Endothelial cell of umbilical vein (primary cell): ENCODE results near the gene OR52E1. TPM values are rescaled to one million over a fixed set of nuclear protein-coding genes. Genes with fewer than 3 reads are reported as not detected.

ENCODE experiments used
- BruUV-seq: library from RNA; stranded (reverse); fragments of 400-500 nt; replicated peaks from 2 replicates; lab custom pipeline; 2021; lab: Mats Ljungman, UMichigan
- CTCF ChIA-PET: fragments of 300-600, 350-600 bp; sonication (Branson Sonifier 250); formaldehyde crosslinking; loops from one replicate; lab custom pipeline; 2021; ENCODE audit warnings: antibody characterized with exemption, inconsistent platforms; lab: Charles Lee
- POLR2A ChIA-PET: fragments of 300-600, 350-600 bp; sonication (Branson Sonifier 250); formaldehyde crosslinking; loops from one replicate; lab custom pipeline; 2021; ENCODE audit warnings: antibody characterized with exemption, inconsistent platforms; lab: Charles Lee
- DNase-seq: peaks from one replicate; pipeline ENCODE4 v3.0.0-alpha.2; 2011; ENCODE audit warnings: low read depth, low spot score
- FAIRE-seq: peaks from 2 replicates; lab custom pipeline; 2011; peaks lifted over from hg19 to GRCh38; lab: Jason Lieb, UNC
- H2AFZ ChIP-seq: 2 replicates; pipeline ENCODE4 v1.6.0; 2012; ENCODE audit warnings: low read depth, low read length, control low read depth, inconsistent platforms
- H3K27ac ChIP-seq: 2 replicates; pipeline ENCODE4 v1.5.1; 2011; ENCODE audit warnings: low read depth, mild to moderate bottlenecking, control low read depth, low read length, moderate library complexity; ENCODE audit not compliant: insufficient read depth
- H3K27me3 ChIP-seq, 2 experiments: 2 replicates each; pipeline versions ENCODE4 v1.6.0 to v1.6.1; 2011; ENCODE audit warnings: low read length in 2 of 2, mixed read lengths in 1 of 2; ENCODE audit not compliant: control insufficient read depth in 2 of 2, insufficient read depth in 2 of 2
- H3K36me3 ChIP-seq, 2 experiments: 2 replicates in 1 of 2; 3 replicates in 1 of 2; pipeline ENCODE4 v1.5.1; 2011; ENCODE audit warnings: low read length in 2 of 2, mild to moderate bottlenecking in 1 of 2, moderate library complexity in 1 of 2; ENCODE audit not compliant: control insufficient read depth in 2 of 2, insufficient read depth in 2 of 2; ENCODE audit errors: extremely low read depth in 1 of 2
- H3K4me1 ChIP-seq: 3 replicates; pipeline ENCODE4 v1.5.1; 2011; ENCODE audit warnings: mild to moderate bottlenecking, low read length; ENCODE audit not compliant: control insufficient read depth, insufficient read depth; ENCODE audit errors: extremely low read depth
- H3K4me2 ChIP-seq: 2 replicates; pipeline ENCODE4 v1.6.1; 2011; ENCODE audit warnings: low read length, control low read depth, mixed read lengths; ENCODE audit not compliant: insufficient read depth
- H3K4me3 ChIP-seq, 3 experiments: fragments of 200-600 bp in 1 of 3; sonication (generic), shearing (Covaris generic) in 1 of 3; replicated peaks in 1 of 3; 2 replicates each; pipeline ENCODE4 v1.5.1; 2011 to 2016; ENCODE audit warnings: control low read depth in 3 of 3, low read length in 3 of 3, mild to moderate bottlenecking in 2 of 3, inconsistent platforms in 1 of 3, low read depth in 1 of 3, moderate library complexity in 1 of 3; ENCODE audit not compliant: insufficient read depth in 1 of 3
- H3K79me2 ChIP-seq: 2 replicates; pipeline ENCODE4 v1.6.0; 2012; ENCODE audit warnings: low read length, inconsistent platforms; ENCODE audit not compliant: control insufficient read depth, insufficient read depth
- H3K9ac ChIP-seq: replicated peaks from 2 replicates; pipeline ENCODE3; 2011; ENCODE audit warnings: low read length, control low read depth; ENCODE audit not compliant: insufficient read depth; ENCODE audit errors: extremely low read depth
- H3K9me1 ChIP-seq: replicated peaks from 3 replicates; pipeline ENCODE4 v1.6.0; 2011; ENCODE audit warnings: mild to moderate bottlenecking, low read length; ENCODE audit not compliant: control insufficient read depth, insufficient read depth; ENCODE audit errors: extremely low read depth
- H3K9me3 ChIP-seq: replicated peaks from 2 replicates; pipeline ENCODE4 v1.5.1; 2012; ENCODE audit warnings: low read length, inconsistent platforms; ENCODE audit not compliant: control insufficient read depth, insufficient read depth
- H4K20me1 ChIP-seq: replicated peaks from 2 replicates; pipeline ENCODE3; 2011; ENCODE audit warnings: mild to moderate bottlenecking, low read length; ENCODE audit not compliant: control insufficient read depth, insufficient read depth; ENCODE audit errors: extremely low read depth
- CTCF ChIP-seq, 2 donors: IDR thresholded peaks; 1 replicate in 1 of 2; 2 replicates in 1 of 2; pipeline ENCODE4 v1.5.1; 2011; ENCODE audit warnings: low read length in 2 of 2, mild to moderate bottlenecking in 2 of 2, moderate library complexity in 2 of 2, control low read depth in 1 of 2, inconsistent platforms in 1 of 2, low read depth in 1 of 2; ENCODE audit not compliant: insufficient read depth in 1 of 2; ENCODE audit errors: extremely low read depth in 1 of 2
- EZH2 ChIP-seq: IDR thresholded peaks from 2 replicates; pipeline ENCODE4 v1.6.1; 2012; ENCODE audit warnings: borderline replicate concordance, low read depth, mild to moderate bottlenecking, moderate library complexity, low read length, inconsistent platforms; ENCODE audit not compliant: severe bottlenecking
- FOS ChIP-seq: IDR thresholded peaks from 2 replicates; pipeline ENCODE4 v1.6.1; 2011; ENCODE audit warnings: mild to moderate bottlenecking, low read length, moderate library complexity, borderline replicate concordance; ENCODE audit not compliant: insufficient read depth
- GATA2 ChIP-seq: IDR thresholded peaks from 2 replicates; pipeline ENCODE4 v1.7.0; 2011; ENCODE audit warnings: low read depth, mild to moderate bottlenecking, moderate library complexity, mixed read lengths, low read length; ENCODE audit not compliant: insufficient read length, insufficient read depth
- JUN ChIP-seq: IDR thresholded peaks from 2 replicates; pipeline ENCODE4 v1.6.1; 2011; ENCODE audit warnings: borderline replicate concordance, low read depth; ENCODE audit not compliant: insufficient read length, insufficient read depth
- MYC ChIP-seq: IDR thresholded peaks from one replicate; pipeline ENCODE4 v1.6.1; 2011; ENCODE audit warnings: mild to moderate bottlenecking, low read depth, low read length
- POLR2A ChIP-seq: IDR thresholded peaks from 2 replicates; pipeline ENCODE4 v1.6.1; 2012; ENCODE audit warnings: low read depth, mild to moderate bottlenecking, control low read depth, low read length
- dilution Hi-C: fragments of 300-500 bp; cut with MboI; formaldehyde crosslinking; loops from one replicate; pipeline ENCODE4 v1.15.0; 2019; ENCODE audit warnings: low sequenced_read_pairs; ENCODE audit not compliant: extremely low pct_ligation_motif_present
- intact Hi-C: fragments of 100-400 bp; cut with micrococcal nuclease; formaldehyde crosslinking; loops from one replicate; pipeline ENCODE4 v1.10.0; 2022
- polyA plus RNA-seq, 4 experiments: library from polyadenylated mRNA; depleted of rRNA in 3 of 4; stranded (reverse) in 3 of 4; unstranded in 1 of 4; fragments of >200 nt; gene quantifications; 2 replicates each; pipeline versions ENCODE4 v1.2.1 to v1.2.3, GENCODE V29; 2011 to 2012; ENCODE audit warnings: missing spikeins in 1 of 4
- total RNA-seq: library from RNA; stranded (reverse); gene quantifications from 2 replicates; pipeline ENCODE4 v1.2.3, GENCODE V29; 2021
- TF ChIP-seq, protein P1 (sequence below): IDR thresholded peaks from 2 replicates; pipeline ENCODE4 v1.6.1; 2011; ENCODE audit not compliant: insufficient read depth, insufficient read length

The OR52E1 gene
- total and polyA plus RNA-seq, 2 donors (not counting 3 experiments of a cell fraction or from before 2014, with no cell fraction given) = not detected

GRCh38 chr11:5081405-5081804, 12.0 kb downstream of the OR52E1 start:
- Histone ChIP-seq H3K79me2 (no peaks in the 10 kb centered on the region), H3K27ac (no peak overlapping the region), H3K36me3 (no peaks in the 10 kb centered on the region), H3K9me1 (no peaks in the 10 kb centered on the region), H4K20me1 (no peaks in the 10 kb centered on the region), H3K4me1 (no peaks in the 10 kb centered on the region), H3K9ac (no peak overlapping the region), H3K4me2 (no peak overlapping the region), H3K27me3 (peaks cover 0 to 2% of the 10 kb centered on the region in 2 experiments), H3K4me3 (no peak overlapping the region), H3K9me3 (no peaks in the 10 kb centered on the region), H2AFZ (no peak overlapping the region)
- ChIA-PET CTCF (no interaction called here), POLR2A (no interaction called here)
- no peak for FAIRE-seq
- intact Hi-C loops = no loop called here
- no TSS peak for BruUV-seq
- DNase-seq = no peak
- dilution Hi-C loops = no loop called here
- TF ChIP-seq FOS = no peak
- no peak for TF ChIP-seq MYC
- no peak for TF ChIP-seq EZH2
- no peak for TF ChIP-seq JUN
- no peak for TF ChIP-seq POLR2A
- no peak for TF ChIP-seq GATA2
- TF ChIP-seq, protein P1, sequence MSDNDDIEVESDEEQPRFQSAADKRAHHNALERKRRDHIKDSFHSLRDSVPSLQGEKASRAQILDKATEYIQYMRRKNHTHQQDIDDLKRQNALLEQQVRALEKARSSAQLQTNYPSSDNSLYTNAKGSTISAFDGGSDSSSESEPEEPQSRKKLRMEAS = no peak

GRCh38 chr11:5083602-5084001, 14.2 kb downstream of the OR52E1 start:
- Histone ChIP-seq H2AFZ (no peak overlapping the region), H3K9me1 (no peaks in the 10 kb centered on the region), H3K4me3 (no peak overlapping the region), H3K4me2 (no peak overlapping the region), H3K9ac (no peak overlapping the region), H3K27ac (no peak overlapping the region), H3K79me2 (no peaks in the 10 kb centered on the region), H3K9me3 (no peaks in the 10 kb centered on the region), H3K27me3 (peaks cover 0 to 2% of the 10 kb centered on the region in 2 experiments), H3K36me3 (no peaks in the 10 kb centered on the region), H4K20me1 (no peaks in the 10 kb centered on the region), H3K4me1 (no peaks in the 10 kb centered on the region)
- no peak for DNase-seq
- no TSS peak for BruUV-seq
- FAIRE-seq = no peak
- ChIA-PET POLR2A (no interaction called here), CTCF (no interaction called here)
- TF ChIP-seq, protein P1 = no peak
- no peak for TF ChIP-seq CTCF (IDR thresholded peaks at IDR 0.05; ENCODE audit: extremely low read depth in 1 of 2, insufficient read depth in 1 of 2, low read depth in 1 of 2, low read length in 2 of 2)
- intact Hi-C loops = no loop called here
- dilution Hi-C loops = no loop called here
